Activated CD8-positive, alpha-beta memory T cell treated with anti-CD3 and anti-CD28 coated beads for 48 hours (primary cell): Measurements from ENCODE around the gene GPR32.
"Not testable (repeated sequence)": the region's sequence is repeated elsewhere in the genome, so short reads cannot be mapped to it uniquely, and the experiment has no call there.

Source experiments
- DNase-seq, 3 experiments: peaks; one replicate each; pipeline ENCODE4 v3.0.0-alpha.2; 2020; ENCODE audit warnings: low read depth in 2 of 3, low spot score in 2 of 3

Gene GPR32

GRCh38 chr19:50747141-50747540 is 23.1 kb upstream of the GPR32 start:
- not testable (repeated sequence) for DNase-seq

GRCh38 chr19:50749490-50749889 is 20.8 kb upstream of the GPR32 start:
- no peak for DNase-seq

GRCh38 chr19:50750010-50750409 is 20.3 kb upstream of the GPR32 start:
- no peak for DNase-seq

DNA sequence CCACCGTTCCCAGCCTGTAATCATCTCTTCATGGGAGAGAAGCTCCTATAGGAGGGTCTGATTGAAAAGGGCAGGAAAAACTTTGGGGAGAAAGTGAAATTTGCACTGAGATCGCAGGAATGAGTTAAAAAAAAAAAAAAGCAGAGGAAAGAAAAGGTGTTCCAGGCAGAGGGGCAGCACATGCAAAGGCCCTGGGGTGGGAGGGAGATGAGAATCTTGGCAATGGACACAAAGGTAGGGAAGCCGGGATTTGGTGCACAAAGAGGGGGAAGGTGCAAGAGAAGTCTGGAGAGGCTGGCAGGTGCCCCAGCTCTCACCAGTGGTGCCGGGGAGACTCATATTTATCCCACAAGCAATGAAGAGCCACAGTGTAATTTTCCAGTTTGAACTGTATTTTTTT is 16.4 kb upstream of the GPR32 start:
- no peak for DNase-seq

GRCh38 chr19:50756244-50756643 is 14.0 kb upstream of the GPR32 start:
- not testable (repeated sequence) for DNase-seq

DNA sequence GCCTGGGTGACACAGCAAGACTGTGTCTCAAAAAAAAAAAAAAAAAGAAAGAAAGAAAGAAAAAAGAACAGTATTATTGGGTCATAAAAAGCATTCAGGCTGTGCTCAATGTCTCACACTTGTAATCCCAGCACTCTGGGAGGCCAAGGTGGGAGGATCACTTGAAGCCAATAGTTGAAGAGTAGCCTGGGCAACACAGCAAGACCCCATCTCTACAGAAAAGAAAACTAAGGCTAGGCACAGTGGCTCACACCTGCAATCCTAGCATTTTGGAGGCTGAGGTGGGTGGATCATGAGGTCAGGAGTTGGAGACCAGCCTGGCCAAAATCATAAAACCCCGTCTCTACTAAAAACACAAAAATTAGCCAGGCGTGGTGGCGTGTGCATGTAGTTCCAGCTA is 12.6 kb upstream of the GPR32 start:
- DNase-seq: not testable (repeated sequence)

DNA sequence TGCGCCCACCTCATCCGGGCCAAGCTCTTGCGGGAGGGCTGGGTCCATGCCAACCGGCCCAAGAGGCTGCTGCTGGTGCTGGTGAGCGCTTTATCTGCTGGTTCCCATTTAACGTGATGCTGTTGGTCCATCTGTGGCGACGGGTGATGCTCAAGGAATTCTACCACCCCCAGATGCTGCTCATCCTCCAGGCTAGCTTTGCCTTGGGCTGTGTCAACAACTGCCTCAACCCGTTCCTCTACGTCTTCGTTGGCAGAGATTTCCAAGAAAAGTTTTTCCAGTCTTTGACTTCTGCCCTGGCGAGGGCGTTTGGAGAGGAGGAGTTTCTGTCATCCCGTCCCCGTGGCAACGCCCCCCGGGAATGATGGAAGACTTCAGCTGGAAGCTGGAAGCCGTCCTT is 11.2 kb upstream of the GPR32 start:
- DNase-seq: not testable (repeated sequence)

GRCh38 chr19:50759886-50760285 is 10.4 kb upstream of the GPR32 start:
- no peak for DNase-seq

DNA sequence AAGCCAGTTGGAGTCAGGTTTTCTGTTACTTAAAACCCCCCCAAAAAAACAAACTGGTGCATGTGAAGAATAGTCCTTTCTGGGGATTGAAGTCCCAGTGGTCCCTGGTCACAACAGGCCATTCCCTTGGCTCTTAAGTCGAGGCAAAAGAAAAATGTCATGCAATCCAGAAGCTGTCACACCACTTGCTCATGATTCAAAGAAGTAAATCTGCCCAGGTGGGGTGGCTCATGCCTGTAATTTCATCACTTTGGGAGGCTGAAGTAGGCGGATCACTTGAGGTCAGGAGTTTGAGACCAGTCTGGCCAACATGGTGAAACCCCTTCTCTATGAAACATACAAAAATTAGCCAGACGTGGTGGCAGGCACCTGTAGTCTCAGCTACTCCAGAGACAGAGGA is 8.8 kb upstream of the GPR32 start:
- DNase-seq: not testable (repeated sequence)

GRCh38 chr19:50763521-50763920 is 6.7 kb upstream of the GPR32 start:
- not testable (repeated sequence) for DNase-seq

- DNase-seq: no peak
Observed at GRCh38 chr19:50764409-50764808, 5.9 kb upstream of the GPR32 start.

DNA sequence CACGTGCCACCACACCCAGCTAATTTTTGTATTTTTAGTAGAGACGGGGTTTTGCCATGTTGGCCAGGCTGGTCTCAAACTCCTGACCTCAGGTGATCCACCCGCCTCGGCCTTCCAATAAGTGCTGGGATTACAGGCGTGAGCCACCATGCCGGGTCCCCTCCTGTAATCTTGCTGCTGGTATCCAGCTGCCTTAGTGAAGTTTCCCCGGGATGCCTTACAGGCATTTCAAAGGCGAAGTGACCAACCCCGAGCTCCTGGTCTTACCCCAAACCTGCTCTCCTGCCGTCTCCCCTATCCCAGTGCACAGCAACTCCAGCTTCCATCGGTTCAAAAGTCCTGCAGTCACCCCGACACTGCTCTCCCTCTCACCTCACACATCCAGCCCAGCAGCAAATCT is 3.5 kb upstream of the GPR32 start:
- DNase-seq: not testable (repeated sequence)

DNA sequence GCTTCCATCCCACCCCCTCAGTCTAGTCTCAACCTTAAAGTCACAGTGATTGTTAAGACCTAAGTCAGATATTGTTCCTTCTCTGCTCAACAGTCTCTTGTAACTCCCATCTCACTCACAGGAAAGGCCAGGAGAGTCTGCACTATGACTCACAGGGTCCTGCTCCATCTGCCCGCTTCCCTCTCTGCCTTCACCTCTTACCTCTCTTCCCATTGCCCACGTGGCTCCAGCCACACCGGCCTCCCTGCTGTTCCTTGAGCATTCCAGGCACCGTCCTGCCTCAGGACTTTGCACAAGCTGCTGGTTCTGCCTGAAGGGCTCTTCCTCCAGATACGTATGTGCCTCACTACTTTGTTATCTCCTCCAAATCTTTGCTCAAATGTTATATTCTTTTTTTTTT is 3.0 kb upstream of the GPR32 start:
- DNase-seq: not testable (repeated sequence)

DNA sequence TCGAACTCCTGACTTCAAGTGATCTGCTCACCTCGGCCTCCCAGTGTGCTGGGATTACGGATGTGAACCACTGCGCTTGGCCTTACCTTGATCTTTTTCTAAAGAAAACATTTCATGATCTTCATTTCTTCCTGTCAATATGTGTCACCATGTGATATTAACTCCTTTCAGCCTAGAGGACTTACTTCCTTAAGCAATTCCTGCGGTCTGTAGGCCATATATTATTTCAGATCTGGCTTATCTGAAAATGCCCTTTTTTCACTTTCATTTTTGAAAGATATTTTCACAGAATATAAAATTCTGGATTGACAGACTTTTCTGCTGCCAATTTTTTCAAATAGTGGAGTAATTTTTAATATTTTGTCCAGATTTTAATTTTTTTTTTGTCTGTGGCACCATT is 2.0 kb upstream of the GPR32 start:
- DNase-seq: no peak

- no peak for DNase-seq
Observed at GRCh38 chr19:50770888-50771287, 624 bp downstream of the GPR32 start.

DNA sequence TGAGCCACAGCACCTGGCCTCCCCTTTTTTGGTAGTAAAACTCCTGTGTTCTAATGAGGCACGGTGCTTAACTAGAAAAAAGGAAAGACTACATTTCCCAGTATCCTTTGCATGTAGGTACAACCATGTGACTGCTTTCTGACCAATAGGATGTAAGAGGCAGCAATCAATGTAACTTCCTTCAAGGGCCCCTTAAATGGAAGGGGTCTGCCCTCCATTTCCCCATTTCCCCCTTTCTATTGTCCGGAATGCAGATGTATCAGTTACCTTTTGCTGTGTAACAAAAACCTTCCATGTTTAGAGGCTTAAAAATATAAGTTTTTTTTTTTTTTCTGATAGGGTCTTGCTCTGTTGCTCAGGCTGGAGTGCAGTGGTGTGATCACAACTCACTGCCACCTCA is 2.2 kb downstream of the GPR32 start:
- no peak for DNase-seq

DNA sequence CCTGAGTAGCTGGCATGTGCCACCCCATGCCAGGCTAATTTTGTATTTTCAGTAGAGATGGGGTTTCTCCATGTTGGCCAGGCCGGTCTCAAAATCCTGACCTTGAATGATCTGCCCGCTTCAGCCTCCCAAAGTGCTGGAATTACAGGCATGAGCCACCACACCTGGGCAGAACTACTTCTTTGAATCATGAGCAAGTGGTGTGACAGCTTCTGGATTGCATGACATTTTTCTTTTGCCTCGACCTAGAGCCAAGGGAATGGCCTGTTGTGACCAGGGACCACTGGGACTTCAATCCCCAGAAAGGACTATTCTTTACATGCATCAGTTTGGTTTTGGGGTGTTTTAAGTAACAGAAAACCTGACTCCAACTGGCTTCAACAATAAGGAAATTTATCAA is 2.6 kb downstream of the GPR32 start:
- not testable (repeated sequence) for DNase-seq

DNA sequence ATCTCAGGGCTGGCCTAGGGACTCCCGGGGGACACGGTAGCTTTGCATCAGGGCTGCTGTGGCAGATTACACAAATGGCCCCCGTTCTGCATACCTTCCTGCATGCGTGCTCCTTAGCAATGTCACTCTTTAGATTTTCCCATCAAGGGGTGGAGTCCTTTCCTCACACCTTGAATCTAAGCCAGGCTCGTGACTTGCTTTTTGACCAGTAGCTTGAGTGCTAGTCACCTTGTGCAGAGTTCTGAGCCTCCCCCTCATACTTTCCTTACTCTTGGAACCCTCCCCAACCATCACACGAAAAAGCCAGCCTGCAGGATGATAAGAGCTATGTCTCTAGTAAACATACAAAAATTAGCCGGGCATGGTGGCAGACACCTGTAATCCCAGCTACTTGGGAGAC is 3.2 kb downstream of the GPR32 start:
- DNase-seq: not testable (repeated sequence)

DNA sequence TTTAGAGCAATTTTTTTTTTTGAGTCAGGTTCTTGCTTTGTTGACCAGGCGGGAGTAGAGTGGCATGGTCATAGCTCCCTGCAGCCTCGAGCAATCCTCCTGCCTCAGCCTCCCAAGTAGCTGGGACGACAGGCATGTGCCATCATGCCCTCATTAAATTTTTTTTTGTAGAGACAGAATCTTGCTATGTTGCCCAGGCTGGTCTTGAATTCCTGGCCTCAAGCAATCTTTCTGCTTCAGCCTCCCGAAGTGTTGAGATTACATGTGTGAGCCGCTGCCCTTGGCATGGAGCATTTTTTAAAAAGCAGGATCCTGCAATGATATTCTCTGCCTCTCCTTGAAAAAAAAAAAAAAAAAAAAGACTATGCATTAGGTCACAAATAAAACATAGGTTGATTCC is 5.9 kb downstream of the GPR32 start:
- DNase-seq: no peak

- DNase-seq: no peak
Observed at GRCh38 chr19:50777261-50777660, 7.0 kb downstream of the GPR32 start.

DNA sequence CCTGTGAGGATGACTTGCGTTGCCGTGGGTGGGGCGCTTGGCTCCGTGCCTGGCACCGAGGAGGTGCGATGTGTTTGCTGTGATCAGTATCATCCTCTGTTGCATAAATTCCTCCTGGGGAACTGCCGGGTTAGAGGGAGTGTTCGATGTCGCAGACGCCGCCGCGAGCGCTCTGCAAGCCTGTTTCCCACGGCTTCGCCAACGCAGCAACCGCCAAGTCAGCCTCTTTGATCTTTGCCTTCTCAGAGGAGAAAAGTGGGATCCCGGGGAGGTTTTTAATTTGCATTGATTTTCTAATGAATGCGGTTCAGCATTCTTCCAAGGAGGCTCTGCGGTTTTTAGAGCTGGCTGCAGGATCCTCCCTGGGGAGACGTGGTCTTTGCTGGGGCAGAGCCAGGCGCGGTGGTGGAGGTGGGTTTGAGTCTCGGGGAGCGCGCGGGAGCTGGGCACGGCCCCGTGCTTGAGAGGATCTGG is 7.6 kb downstream of the GPR32 start:
- no peak for DNase-seq

GRCh38 chr19:50778906-50779430 is 8.7 kb downstream of the GPR32 start:
- no peak for DNase-seq
